ENCODE results near the gene MTCH1. TPM values are rescaled to one million over a fixed set of nuclear protein-coding genes. Genes with fewer than 3 reads are reported as not detected.

Gene MTCH1
- total RNA-seq, 2 donors from 2014 or later = 160 to 197 TPM

DNA sequence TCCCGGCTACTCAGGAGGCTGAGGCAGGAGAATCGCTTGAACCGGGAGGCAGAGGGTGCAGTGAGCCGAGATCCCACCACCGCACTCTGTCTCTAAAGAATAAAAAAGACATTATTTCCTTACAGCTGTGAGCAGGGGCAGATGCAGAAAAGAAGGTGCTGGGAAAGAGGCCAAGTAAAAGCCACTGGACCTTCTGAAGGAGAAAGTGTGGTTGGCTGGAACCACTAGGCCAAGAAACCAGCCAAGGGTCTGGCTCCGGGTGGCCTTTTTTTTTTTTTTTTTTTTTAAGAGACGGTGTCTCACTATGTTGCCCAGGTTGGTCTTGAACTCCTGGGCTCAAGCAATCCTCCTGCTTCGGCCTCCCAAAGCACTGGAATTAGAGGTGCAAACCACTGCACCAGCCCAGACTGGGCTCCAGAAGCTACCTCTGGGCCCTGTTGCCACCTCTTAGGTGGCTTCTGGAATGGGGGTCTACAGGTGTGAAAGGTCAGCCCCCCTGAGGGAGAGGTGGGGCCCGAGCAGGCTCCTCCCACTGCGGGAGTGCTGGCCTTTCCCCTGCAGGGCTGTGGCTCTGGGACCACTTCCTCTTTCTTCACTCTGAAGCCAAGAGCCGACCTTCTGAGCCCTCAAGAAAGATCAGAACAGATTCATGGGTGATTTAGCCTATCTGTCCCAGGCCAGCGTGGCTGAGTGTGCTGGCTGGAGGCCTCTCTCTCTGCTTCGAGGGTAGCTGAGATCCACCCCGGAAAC, 19.2 kb upstream of the MTCH1 start, which contains the start of gene FGD2:
Gene FGD2 (plus strand): TSS at position 595 of the 750 bp plus-strand sequence. CDS start 163 bp downstream, outside the sequence.
- TF ChIP-seq, protein P1, sequence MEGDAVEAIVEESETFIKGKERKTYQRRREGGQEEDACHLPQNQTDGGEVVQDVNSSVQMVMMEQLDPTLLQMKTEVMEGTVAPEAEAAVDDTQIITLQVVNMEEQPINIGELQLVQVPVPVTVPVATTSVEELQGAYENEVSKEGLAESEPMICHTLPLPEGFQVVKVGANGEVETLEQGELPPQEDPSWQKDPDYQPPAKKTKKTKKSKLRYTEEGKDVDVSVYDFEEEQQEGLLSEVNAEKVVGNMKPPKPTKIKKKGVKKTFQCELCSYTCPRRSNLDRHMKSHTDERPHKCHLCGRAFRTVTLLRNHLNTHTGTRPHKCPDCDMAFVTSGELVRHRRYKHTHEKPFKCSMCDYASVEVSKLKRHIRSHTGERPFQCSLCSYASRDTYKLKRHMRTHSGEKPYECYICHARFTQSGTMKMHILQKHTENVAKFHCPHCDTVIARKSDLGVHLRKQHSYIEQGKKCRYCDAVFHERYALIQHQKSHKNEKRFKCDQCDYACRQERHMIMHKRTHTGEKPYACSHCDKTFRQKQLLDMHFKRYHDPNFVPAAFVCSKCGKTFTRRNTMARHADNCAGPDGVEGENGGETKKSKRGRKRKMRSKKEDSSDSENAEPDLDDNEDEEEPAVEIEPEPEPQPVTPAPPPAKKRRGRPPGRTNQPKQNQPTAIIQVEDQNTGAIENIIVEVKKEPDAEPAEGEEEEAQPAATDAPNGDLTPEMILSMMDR (IDR thresholded peaks at IDR 0.05) = no peak
- intact Hi-C loops (cut with DNase I) = no loop called here
- Histone ChIP-seq H3K27me3 (no peaks in the 10 kb centered on the region), H3K9ac (ENCODE audit: low read depth in 2 of 2, low read length in 2 of 2) (peak within 1 kb of the TSS in 1 of 2 donors; percentile 39), H3K4me3 (peak within 1 kb of the TSS; percentile 22), H3K9me3 (no peaks in the 10 kb centered on the region), H3K36me3 (no peaks in the 10 kb centered on the region), H3K27ac (peak within 1 kb of the TSS; percentile 24), H3K4me1 (no peaks in the 10 kb centered on the region)
- DNase-seq = no peak

DNA sequence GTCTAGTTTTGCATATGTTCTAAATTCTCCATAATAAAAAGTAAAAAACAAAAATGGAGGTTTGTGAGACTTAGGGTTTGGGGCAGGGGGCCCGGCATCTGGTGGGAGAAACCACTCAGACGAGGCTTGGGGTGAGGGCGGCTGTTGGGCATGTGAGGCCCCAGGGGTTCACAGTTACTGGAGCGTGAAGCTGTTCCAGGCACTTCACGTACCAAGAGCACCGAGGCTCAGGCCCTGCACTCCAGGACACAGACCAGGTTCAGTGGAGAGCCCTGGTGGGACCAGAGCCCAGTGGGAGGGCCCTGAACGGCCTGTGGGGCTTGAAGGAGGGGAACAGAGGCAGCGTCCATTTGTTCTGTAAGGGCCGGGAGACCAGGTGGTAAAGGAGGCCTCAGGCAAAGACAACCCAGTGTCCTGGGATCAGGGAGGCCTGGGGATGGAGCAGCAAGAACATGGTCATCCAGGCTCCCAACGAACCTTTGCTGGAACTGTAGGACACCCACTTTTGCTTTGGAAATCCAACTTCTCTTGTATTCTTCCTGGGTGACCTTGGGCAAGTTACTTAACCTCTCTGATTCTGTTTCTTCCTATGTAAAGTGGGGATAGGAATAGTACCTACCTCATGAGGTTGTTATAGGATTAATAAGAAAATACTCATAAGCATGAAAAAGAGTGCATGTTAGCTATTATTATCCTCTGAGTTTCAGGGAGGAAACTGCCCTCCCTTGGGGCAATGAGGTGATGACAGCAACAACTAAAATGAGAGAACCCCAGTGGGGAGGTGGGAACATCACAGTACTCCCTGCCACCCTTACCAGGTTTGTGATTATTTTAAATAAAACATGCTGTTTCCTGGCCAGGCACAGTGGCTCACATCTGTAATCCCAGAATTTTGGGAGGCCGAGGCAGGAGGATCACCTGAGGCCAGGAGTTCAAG, 18.3 kb upstream of the MTCH1 start:
- H3K9me3 ChIP-seq = no peaks in the 10 kb centered on the region
- no peaks in the 10 kb centered on the region for H3K36me3 ChIP-seq
- intact Hi-C loops (cut with DNase I) = no loop called here
- no peak overlapping the region for H3K27ac ChIP-seq
- no peaks in the 10 kb centered on the region for H3K27me3 ChIP-seq
- no peaks in the 10 kb centered on the region for H3K4me1 ChIP-seq
- H3K4me3 ChIP-seq = no peak overlapping the region
- DNase-seq = no peak
- no peak overlapping the region for H3K9ac ChIP-seq (ENCODE audit: low read depth in 2 of 2, low read length in 2 of 2)
- TF ChIP-seq, protein P1 (IDR thresholded peaks at IDR 0.05) = no peak

DNA sequence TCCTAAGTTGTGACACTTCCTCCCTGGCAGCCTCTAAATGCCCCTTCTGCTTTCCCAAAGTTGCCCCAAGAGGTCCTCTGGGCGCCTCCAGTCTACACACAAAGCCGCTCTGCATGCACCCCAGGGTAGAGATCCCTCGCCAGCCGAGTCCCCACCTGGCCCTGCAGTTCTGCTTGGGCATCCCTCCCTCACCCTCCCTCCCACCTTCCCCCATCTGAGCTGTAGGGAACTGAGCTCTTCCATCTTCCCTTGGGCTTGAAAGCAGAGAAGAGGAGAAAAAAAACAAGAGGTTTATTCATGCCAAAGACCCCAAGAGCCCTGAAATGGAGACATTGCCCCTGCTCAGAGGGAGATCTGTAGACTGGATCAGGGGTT, 13.7 kb upstream of the MTCH1 start:
- no peak for DNase-seq
- TF ChIP-seq, protein P1 (IDR thresholded peaks at IDR 0.05) = no peak
- H3K36me3 ChIP-seq = no peaks in the 10 kb centered on the region
- no peaks in the 10 kb centered on the region for H3K9me3 ChIP-seq
- intact Hi-C loops (cut with DNase I) = no loop called here
- H3K4me3 ChIP-seq = no peak overlapping the region
- H3K27ac ChIP-seq = no peak overlapping the region
- H3K4me1 ChIP-seq = no peaks in the 10 kb centered on the region
- H3K9ac ChIP-seq (ENCODE audit: low read depth in 2 of 2, low read length in 2 of 2) = no peak overlapping the region
- H3K27me3 ChIP-seq = no peaks in the 10 kb centered on the region

DNA sequence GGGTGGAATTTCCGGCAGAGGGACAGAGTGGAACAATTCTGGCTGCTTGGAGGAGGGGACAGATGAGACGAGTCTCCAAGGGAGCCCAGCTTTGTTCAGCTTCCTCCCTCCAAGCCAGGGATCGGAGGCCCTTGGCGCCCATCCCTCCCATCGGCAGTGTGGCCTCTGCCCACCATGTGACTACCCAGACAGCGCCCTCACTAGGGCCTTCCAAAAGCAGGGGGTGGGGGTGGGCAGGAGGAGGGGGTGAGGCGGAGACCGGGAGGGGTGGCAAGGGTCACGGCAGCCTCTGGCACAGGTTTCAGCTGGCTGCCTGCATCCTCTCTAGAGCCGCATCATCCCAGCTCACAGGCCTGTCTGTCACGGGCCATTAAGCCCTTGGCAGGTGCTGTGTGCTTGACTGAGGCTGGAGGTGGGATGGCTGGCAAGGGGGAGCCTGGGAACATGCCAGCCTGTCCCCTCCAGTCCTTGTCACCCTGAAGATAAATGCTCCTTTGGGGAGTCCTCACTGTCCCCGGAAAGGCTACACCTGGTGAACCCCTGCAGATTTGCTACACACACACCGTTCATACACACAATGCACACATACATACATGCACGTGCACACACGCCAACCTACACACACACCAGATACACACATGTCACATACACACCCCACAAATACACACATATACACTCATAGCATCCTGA, 13.2 kb upstream of the MTCH1 start:
- H3K27ac ChIP-seq = no peak overlapping the region
- H3K27me3 ChIP-seq = no peaks in the 10 kb centered on the region
- H3K9me3 ChIP-seq = no peaks in the 10 kb centered on the region
- H3K4me1 ChIP-seq = no peaks in the 10 kb centered on the region
- H3K9ac ChIP-seq (ENCODE audit: low read depth in 2 of 2, low read length in 2 of 2) = no peak overlapping the region
- no peak overlapping the region for H3K4me3 ChIP-seq
- intact Hi-C loops (cut with DNase I) = no loop called here
- no peak for DNase-seq
- TF ChIP-seq, protein P1 (IDR thresholded peaks at IDR 0.05) = no peak
- no peaks in the 10 kb centered on the region for H3K36me3 ChIP-seq

DNA sequence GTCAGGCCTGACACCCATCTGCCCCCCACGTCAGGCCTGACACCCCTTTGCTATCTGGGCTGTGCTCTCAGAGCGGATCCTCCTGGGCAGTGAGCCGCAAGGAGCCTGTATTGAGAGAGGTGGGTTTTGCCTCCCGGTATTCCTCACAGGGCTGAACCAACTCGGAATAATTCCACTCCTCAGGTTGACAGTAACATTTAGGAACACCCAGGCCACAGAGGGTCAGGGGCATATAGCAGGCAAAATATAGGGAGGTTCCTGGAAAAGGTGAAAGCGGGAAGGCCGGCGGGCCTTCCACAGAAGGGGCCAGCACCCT, 12.7 kb upstream of the MTCH1 start:
- TF ChIP-seq, protein P1 (IDR thresholded peaks at IDR 0.05) = no peak
- no peak for DNase-seq
- H3K9me3 ChIP-seq = no peaks in the 10 kb centered on the region
- H3K4me3 ChIP-seq = no peak overlapping the region
- no peaks in the 10 kb centered on the region for H3K4me1 ChIP-seq
- intact Hi-C loops (cut with DNase I) = no loop called here
- no peaks in the 10 kb centered on the region for H3K36me3 ChIP-seq
- H3K27me3 ChIP-seq = no peaks in the 10 kb centered on the region
- H3K27ac ChIP-seq = no peak overlapping the region
- H3K9ac ChIP-seq (ENCODE audit: low read depth in 2 of 2, low read length in 2 of 2) = no peak overlapping the region

Data from colonic mucosa (tissue), 4 donors.